ENCODE results near the gene TP73. TPM values are rescaled to one million over a fixed set of nuclear protein-coding genes. Genes with fewer than 3 reads are reported as not detected.

Gene TP73
- total RNA-seq, 6 experiments from 2014 or later, result 0.05 to 2.3 (median 0.32) TPM

- Histone ChIP-seq H3K27ac (no peak overlapping the region), H3K4me1 (peaks cover 0 to 8% (median 0%) of the 10 kb centered on the region in 4 donors), H3K4me3 (no peak overlapping the region), H3K27me3 (no peaks in the 10 kb centered on the region), H3K36me3 (peaks cover 0 to 20% (median under 1%) of the 10 kb centered on the region in 4 donors), H3K9me3 (no peaks in the 10 kb centered on the region)
- no peak for ATAC-seq
- intact Hi-C loops (cut with DNase I), result no loop called here
- DNase-seq, result no peak
- TF ChIP-seq CTCF (IDR thresholded peaks at IDR 0.05), result no peak
- no peak for TF ChIP-seq POLR2A (IDR thresholded peaks at IDR 0.05)
- 100% methylated on average over 1 of the region's 16 CpGs for WGBS (ENCODE audit: insufficient coverage, low coverage, low lambda C conversion rate, missing lambda C conversion rate)
These were observed 82.3 kb downstream of the TP73 start for GRCh38 chr1:3734602-3735001.

- peaks cover 0 to 20% (median under 1%) of the 10 kb centered on the region in 4 donors for H3K36me3 ChIP-seq
- ATAC-seq (no peak), DNase-seq (no peak)
- no peaks in the 10 kb centered on the region for H3K9me3 ChIP-seq
- H3K4me1 ChIP-seq, result peaks cover 0 to 9% (median 0%) of the 10 kb centered on the region in 4 donors
- no peak overlapping the region for H3K4me3 ChIP-seq
- 86% methylated on average over 5 of the region's 12 CpGs for whole genome bisulfite sequencing (ENCODE audit: insufficient coverage, low coverage, low lambda C conversion rate, missing lambda C conversion rate)
- TF ChIP-seq POLR2A (IDR thresholded peaks at IDR 0.05), result no peak
- no peak for TF ChIP-seq CTCF (IDR thresholded peaks at IDR 0.05)
- intact Hi-C loops (cut with DNase I), result no loop called here
- no peaks in the 10 kb centered on the region for H3K27me3 ChIP-seq
- H3K27ac ChIP-seq, result no peak overlapping the region
These were observed 82.8 kb downstream of the TP73 start for GRCh38 chr1:3735027-3735681.

GRCh38 chr1:3735688-3736087 lies 83.4 kb downstream of the TP73 start:
- Histone ChIP-seq H3K36me3 (peaks cover 0 to 20% (median under 1%) of the 10 kb centered on the region in 4 donors), H3K4me1 (peaks cover 0 to 14% (median 0%) of the 10 kb centered on the region in 4 donors), H3K9me3 (no peaks in the 10 kb centered on the region), H3K27me3 (no peaks in the 10 kb centered on the region), H3K4me3 (no peak overlapping the region), H3K27ac (no peak overlapping the region)
- WGBS (ENCODE audit: insufficient coverage, low coverage, low lambda C conversion rate, missing lambda C conversion rate), result 91% methylated on average over 8 of the region's 13 CpGs
- no peak for TF ChIP-seq CTCF (IDR thresholded peaks at IDR 0.05)
- no peak for TF ChIP-seq POLR2A (IDR thresholded peaks at IDR 0.05)
- intact Hi-C loops (cut with DNase I), result no loop called here
- no peak for DNase-seq
- no peak for ATAC-seq

GRCh38 chr1:3736131-3736561 lies 83.8 kb downstream of the TP73 start:
- H3K36me3 ChIP-seq, result peaks cover 0 to 20% (median under 1%) of the 10 kb centered on the region in 4 donors
- no peaks in the 10 kb centered on the region for H3K9me3 ChIP-seq
- intact Hi-C loops (cut with DNase I), result no loop called here
- DNase-seq (no peak), ATAC-seq (no peak)
- H3K4me1 ChIP-seq, result peaks cover 0 to 15% (median 0%) of the 10 kb centered on the region in 4 donors
- H3K27ac ChIP-seq, result no peak overlapping the region
- TF ChIP-seq CTCF (IDR thresholded peaks at IDR 0.05) (no peak), POLR2A (IDR thresholded peaks at IDR 0.05) (no peak)
- 94% methylated on average over 8 of the region's 13 CpGs for WGBS (ENCODE audit: insufficient coverage, low coverage, low lambda C conversion rate, missing lambda C conversion rate)
- H3K4me3 ChIP-seq, result no peak overlapping the region
- H3K27me3 ChIP-seq, result no peaks in the 10 kb centered on the region

Data from right lobe of liver (tissue), 6 donors.